ENCODE data around the gene INTS1. TPM values are rescaled to one million over a fixed set of nuclear protein-coding genes. Genes with fewer than 3 reads are reported as not detected.

Gene INTS1
- total RNA-seq, 1 experiment from 2014 or later, result 161 TPM

- TF ChIP-seq AFF4 (CRISPR knock-in tag; IDR thresholded peaks at IDR 0.05; ENCODE audit: borderline replicate concordance), result no peak
- no peak for TF ChIP-seq NFATC4 (CRISPR knock-in tag; IDR thresholded peaks at IDR 0.05)
Observed at GRCh38 chr7:1421020-1421790, 83.0 kb downstream of the INTS1 start (continued).

Other genes with a start within 250 kb of the INTS1 start
- 13.6 to 15.7 TPM (median 14.1 TPM) in 3 replicates for gene MICALL2, start 44.9 kb downstream of the INTS1 start, total RNA-seq (2021)
- 15.7 to 21.7 TPM (median 18.7 TPM) in 3 replicates for gene MAFK, start 26.3 kb upstream of the INTS1 start, total RNA-seq (2021)
- gene TMEM184A, start 51.8 kb upstream of the INTS1 start, total RNA-seq (2021), result 1.3 to 1.4 TPM (median 1.3 TPM) in 3 replicates
- gene PSMG3, start 65.6 kb upstream of the INTS1 start, total RNA-seq (2021), result 33.3 to 50.7 TPM (median 45.9 TPM) in 3 replicates
- gene ELFN1, start 165.9 kb upstream of the INTS1 start, total RNA-seq (2021), result 4.1 to 4.6 TPM (median 4.4 TPM) in 3 replicates